Kidney (tissue), 14 donors: ENCODE data around the gene CHN2. TPM values are rescaled to one million over a fixed set of nuclear protein-coding genes. Genes with fewer than 3 reads are reported as not detected.

ENCODE experiments used
- DNase-seq, 5 donors: peaks; one replicate each; pipeline ENCODE4 v3.0.0-alpha.2; 2013 to 2020
- FAIRE-seq: peaks from 2 replicates; lab custom pipeline; 2012; peaks lifted over from hg19 to GRCh38; lab: Jason Lieb, UNC
- H3K27ac ChIP-seq, 2 donors: one replicate each; pipeline ENCODE4 v1.7.0; 2013; ENCODE audit warnings: low read depth in 2 of 2, low read length in 2 of 2, inconsistent platforms in 1 of 2
- H3K27me3 ChIP-seq: one replicate; pipeline ENCODE4 v1.7.1; 2013; ENCODE audit warnings: low read length, inconsistent platforms; ENCODE audit not compliant: control insufficient read depth, insufficient read depth
- H3K36me3 ChIP-seq, 3 donors: one replicate each; pipeline versions ENCODE4 v1.7.0 to v1.7.1; 2013; ENCODE audit warnings: low read length in 3 of 3, control low read depth in 1 of 3, inconsistent platforms in 1 of 3; ENCODE audit not compliant: insufficient read depth in 3 of 3, control insufficient read depth in 2 of 3
- H3K4me1 ChIP-seq, 3 donors: one replicate each; pipeline versions ENCODE4 v1.7.0 to v1.7.1; 2013; ENCODE audit warnings: low read length in 3 of 3, inconsistent platforms in 1 of 3, low read depth in 1 of 3; ENCODE audit not compliant: control insufficient read depth in 2 of 3, insufficient read depth in 2 of 3
- H3K4me3 ChIP-seq, 3 donors: one replicate each; pipeline versions ENCODE4 v1.7.0 to v1.8.1; 2013; ENCODE audit warnings: low read length in 3 of 3, control low read depth in 1 of 3, inconsistent platforms in 1 of 3
- H3K9ac ChIP-seq, 3 donors: one replicate each; pipeline versions ENCODE4 v1.7.0 to v1.7.1; 2013; ENCODE audit warnings: low read length in 3 of 3, control low read depth in 1 of 3, inconsistent platforms in 1 of 3
- H3K9me3 ChIP-seq, 3 donors: one replicate each; pipeline versions ENCODE4 v1.7.0 to v1.7.1; 2013; ENCODE audit warnings: low read length in 3 of 3, control low read depth in 1 of 3, inconsistent platforms in 1 of 3; ENCODE audit not compliant: control insufficient read depth in 2 of 3, insufficient read depth in 1 of 3
- intact Hi-C: fragments of 100-400 bp; cut with DNase I; formaldehyde crosslinking; loops from one replicate; pipeline ENCODE4 v1.11.1; 2022
- polyA plus RNA-seq: library from polyadenylated mRNA; stranded (reverse); fragments of 350-450 nt; fragmentation: Illumina TruSeq; extraction: RNeasy Lipid Tissue Mini Kit (QIAGEN cat#74804); gene quantifications from one replicate; pipeline ENCODE4 v1.2.3, GENCODE V29; 2014; ENCODE audit warnings: low read depth, low replicate concordance; ENCODE audit not compliant: insufficient read depth
- total RNA-seq: library from RNA; stranded (reverse); fragmentation: NEBNext Ultra II Directional; extraction: Animal tissue kit (Norgen Biotek cat#: 25700); gene quantifications from one replicate; pipeline ENCODE4 v1.2.1, GENCODE V29; 2021
- TF ChIP-seq, protein P1 (sequence below): IDR thresholded peaks from 3 replicates; pipeline ENCODE4 v1.5.1; 2012; ENCODE audit warnings: mild to moderate bottlenecking, moderate library complexity, borderline replicate concordance; ENCODE audit not compliant: insufficient read depth; ENCODE audit errors: extremely low read depth
- donor health status: control.
- donor health status: control.
- donor health status: control.
- donor health status: control.
- donor health status: control.
- donor health status: DM: yes; HTN: yes; CAD: no.
- donor health status: Normal renal cell carcinoma (clear cell type).

CHN2 gene
- total and polyA plus RNA-seq, 2 donors from 2014 or later: 7.4 to 22.5 TPM

DNA sequence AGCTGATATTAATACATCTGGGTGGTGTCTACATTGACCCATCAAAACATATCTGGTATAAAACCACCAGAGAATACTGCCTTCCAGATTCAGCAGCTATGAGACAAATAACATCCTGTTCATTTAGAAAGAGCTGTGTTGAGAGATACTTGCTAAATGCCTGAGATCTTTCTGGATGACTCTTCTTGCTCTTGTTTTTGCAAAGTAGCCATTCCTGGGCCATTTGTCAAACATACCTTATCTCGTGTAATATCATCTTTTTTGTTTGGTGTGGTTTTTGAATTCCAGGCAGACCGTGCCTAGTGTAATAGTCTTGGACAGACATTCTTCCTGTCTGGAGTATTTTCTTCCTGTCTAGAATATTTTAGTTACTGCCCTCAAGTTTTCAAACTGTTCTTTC is 294.4 kb downstream of the CHN2 start:
- TF ChIP-seq, protein P1, sequence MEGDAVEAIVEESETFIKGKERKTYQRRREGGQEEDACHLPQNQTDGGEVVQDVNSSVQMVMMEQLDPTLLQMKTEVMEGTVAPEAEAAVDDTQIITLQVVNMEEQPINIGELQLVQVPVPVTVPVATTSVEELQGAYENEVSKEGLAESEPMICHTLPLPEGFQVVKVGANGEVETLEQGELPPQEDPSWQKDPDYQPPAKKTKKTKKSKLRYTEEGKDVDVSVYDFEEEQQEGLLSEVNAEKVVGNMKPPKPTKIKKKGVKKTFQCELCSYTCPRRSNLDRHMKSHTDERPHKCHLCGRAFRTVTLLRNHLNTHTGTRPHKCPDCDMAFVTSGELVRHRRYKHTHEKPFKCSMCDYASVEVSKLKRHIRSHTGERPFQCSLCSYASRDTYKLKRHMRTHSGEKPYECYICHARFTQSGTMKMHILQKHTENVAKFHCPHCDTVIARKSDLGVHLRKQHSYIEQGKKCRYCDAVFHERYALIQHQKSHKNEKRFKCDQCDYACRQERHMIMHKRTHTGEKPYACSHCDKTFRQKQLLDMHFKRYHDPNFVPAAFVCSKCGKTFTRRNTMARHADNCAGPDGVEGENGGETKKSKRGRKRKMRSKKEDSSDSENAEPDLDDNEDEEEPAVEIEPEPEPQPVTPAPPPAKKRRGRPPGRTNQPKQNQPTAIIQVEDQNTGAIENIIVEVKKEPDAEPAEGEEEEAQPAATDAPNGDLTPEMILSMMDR: no peak
- FAIRE-seq (no peak), DNase-seq (no peak)
- H3K27me3 ChIP-seq: no peaks in the 10 kb centered on the region
- H3K36me3 ChIP-seq: no peaks in the 10 kb centered on the region
- no peak overlapping the region for H3K9ac ChIP-seq
- intact Hi-C loops: no loop called here
- H3K9me3 ChIP-seq: no peaks in the 10 kb centered on the region
- H3K4me1 ChIP-seq: peaks cover 0 to 7% (median 0%) of the 10 kb centered on the region in 3 donors
- peak overlapping the region in 1 of 3 donors; percentile 23 for H3K4me3 ChIP-seq
- H3K27ac ChIP-seq: peak overlapping the region in 1 of 2 donors; percentile 33

- intact Hi-C loops: no loop called here
- Histone ChIP-seq H3K27ac (no peak overlapping the region), H3K36me3 (no peaks in the 10 kb centered on the region), H3K4me3 (no peak overlapping the region), H3K4me1 (peaks cover 0 to 7% (median 0%) of the 10 kb centered on the region in 3 donors), H3K27me3 (no peaks in the 10 kb centered on the region), H3K9ac (no peak overlapping the region), H3K9me3 (no peaks in the 10 kb centered on the region)
- DNase-seq (no peak), FAIRE-seq (no peak)
- TF ChIP-seq, protein P1: no peak
These were observed 295.6 kb downstream of the CHN2 start for GRCh38 chr7:29490094-29490607.

- peak in 2 of 5 donors; percentile 43 to 73 for DNase-seq
- Histone ChIP-seq H3K9me3 (no peaks in the 10 kb centered on the region), H3K9ac (no peak overlapping the region), H3K4me1 (no peaks in the 10 kb centered on the region), H3K4me3 (no peak overlapping the region), H3K27me3 (no peaks in the 10 kb centered on the region), H3K36me3 (no peaks in the 10 kb centered on the region), H3K27ac (no peak overlapping the region)
- no peak for FAIRE-seq
- TF ChIP-seq, protein P1: no peak
- intact Hi-C loops: no loop called here
These were observed 299.8 kb downstream of the CHN2 start for GRCh38 chr7:29494350-29494749.

- Histone ChIP-seq H3K4me1 (no peaks in the 10 kb centered on the region), H3K9ac (no peak overlapping the region), H3K27ac (no peak overlapping the region), H3K4me3 (no peak overlapping the region), H3K36me3 (no peaks in the 10 kb centered on the region), H3K9me3 (no peaks in the 10 kb centered on the region), H3K27me3 (no peaks in the 10 kb centered on the region)
- DNase-seq: no peak
- TF ChIP-seq, protein P1: no peak
- intact Hi-C loops: no loop called here
- no peak for FAIRE-seq
These were observed 301.1 kb downstream of the CHN2 start for GRCh38 chr7:29495653-29496052.
